Retina (tissue), 1 donor: ENCODE measurements around the gene ZNF205.
A peak's percentile ranks its signal among the peaks of the same experiment; 100 is the strongest.
"Not testable (repeated sequence)": the region's sequence is repeated elsewhere in the genome, so short reads cannot be mapped to it uniquely, and the experiment has no call there.

Experiments used
- DNase-seq: peaks from one replicate; pipeline ENCODE4 v3.0.0-alpha.2; 2016

The ZNF205 gene

GRCh38 chr16:3135126-3135715 is 22.8 kb downstream of the ZNF205 start:
- peak; percentile 78 for DNase-seq

GRCh38 chr16:3137267-3137666 is 24.9 kb downstream of the ZNF205 start:
- no peak for DNase-seq

GRCh38 chr16:3138342-3138741 is 26.0 kb downstream of the ZNF205 start:
- DNase-seq = no peak

- DNase-seq = no peak
These were observed 26.5 kb downstream of the ZNF205 start for GRCh38 chr16:3138823-3139426.

GRCh38 chr16:3139561-3139960 is 27.2 kb downstream of the ZNF205 start:
- not testable (repeated sequence) for DNase-seq

GRCh38 chr16:3140603-3141427 is 28.4 kb downstream of the ZNF205 start:
- DNase-seq = no peak

GRCh38 chr16:3141781-3142311 is 29.5 kb downstream of the ZNF205 start:
- no peak for DNase-seq

GRCh38 chr16:3142327-3142726 is 29.9 kb downstream of the ZNF205 start:
- no peak for DNase-seq

- DNase-seq = no peak
These were observed 30.4 kb downstream of the ZNF205 start for GRCh38 chr16:3142770-3143169.

GRCh38 chr16:3143189-3143588 is 30.8 kb downstream of the ZNF205 start:
- no peak for DNase-seq

GRCh38 chr16:3143598-3144320 is 31.4 kb downstream of the ZNF205 start:
- no peak for DNase-seq

- no peak for DNase-seq
These were observed 32.1 kb downstream of the ZNF205 start for GRCh38 chr16:3144321-3144983.

GRCh38 chr16:3145151-3145550 is 32.8 kb downstream of the ZNF205 start:
- DNase-seq = no peak

GRCh38 chr16:3145660-3146059 is 33.3 kb downstream of the ZNF205 start:
- DNase-seq = no peak

GRCh38 chr16:3147046-3147756 is 34.8 kb downstream of the ZNF205 start:
- DNase-seq = no peak

GRCh38 chr16:3147757-3148104 is 35.3 kb downstream of the ZNF205 start:
- DNase-seq = no peak

- DNase-seq = no peak
These were observed 36.1 kb downstream of the ZNF205 start for GRCh38 chr16:3148256-3149192.

- no peak for DNase-seq
These were observed 36.8 kb downstream of the ZNF205 start for GRCh38 chr16:3149193-3149530.

GRCh38 chr16:3149630-3150345 is 37.4 kb downstream of the ZNF205 start:
- peak; percentile 85 for DNase-seq
